ENCODE results near the gene CDK12. TPM values are rescaled to one million over a fixed set of nuclear protein-coding genes. Genes with fewer than 3 reads are reported as not detected.

CDK12 gene
- total RNA-seq, 1 experiment from 2014 or later = 43.5 TPM

DNA sequence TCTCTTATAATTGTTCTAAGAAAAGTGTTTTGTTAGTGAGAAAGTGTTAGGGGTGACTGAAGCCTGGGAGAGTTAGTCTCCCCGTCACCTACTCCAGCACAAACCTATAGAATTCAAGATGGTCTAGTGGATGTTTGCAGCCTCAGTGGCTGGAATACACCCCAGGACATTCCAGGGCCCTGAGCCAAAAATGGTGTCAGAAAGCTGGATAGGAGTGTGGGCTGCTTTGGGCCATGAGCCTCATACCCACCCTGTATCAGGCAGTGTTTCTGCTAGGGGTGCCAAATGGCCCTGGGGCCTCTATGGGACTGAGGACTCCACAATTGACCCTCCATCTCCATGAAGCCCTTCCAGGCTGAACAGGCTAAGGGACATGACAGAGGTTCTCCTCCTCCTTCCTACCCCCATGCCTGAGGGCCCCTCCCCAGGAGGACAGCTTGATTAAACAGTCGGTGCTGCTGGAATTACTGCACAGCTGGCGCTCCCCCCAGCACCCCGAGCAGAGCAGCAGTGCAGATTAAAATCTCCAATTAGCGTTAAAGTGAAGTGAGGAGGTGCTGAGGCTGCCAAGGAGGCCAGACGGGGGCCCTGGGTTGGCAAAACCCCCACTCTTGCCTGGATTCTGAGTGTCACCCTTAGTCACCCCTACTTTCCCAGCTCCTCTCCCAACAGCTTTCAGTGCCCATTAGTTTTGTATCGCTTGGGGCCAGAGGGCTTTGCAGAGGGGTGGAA lies 87.4 kb downstream of the CDK12 start:
- no peak for DNase-seq (ENCODE audit: low read depth)

- DNase-seq (ENCODE audit: low read depth) = no peak
Observed at GRCh38 chr17:39549747-39550573, 88.7 kb downstream of the CDK12 start.

- peak; percentile 23 for DNase-seq (ENCODE audit: low read depth)
Observed at GRCh38 chr17:39551879-39552278, 90.6 kb downstream of the CDK12 start.

GRCh38 chr17:39553341-39553945 lies 92.2 kb downstream of the CDK12 start:
- peak; percentile 81 for DNase-seq (ENCODE audit: low read depth)

DNA sequence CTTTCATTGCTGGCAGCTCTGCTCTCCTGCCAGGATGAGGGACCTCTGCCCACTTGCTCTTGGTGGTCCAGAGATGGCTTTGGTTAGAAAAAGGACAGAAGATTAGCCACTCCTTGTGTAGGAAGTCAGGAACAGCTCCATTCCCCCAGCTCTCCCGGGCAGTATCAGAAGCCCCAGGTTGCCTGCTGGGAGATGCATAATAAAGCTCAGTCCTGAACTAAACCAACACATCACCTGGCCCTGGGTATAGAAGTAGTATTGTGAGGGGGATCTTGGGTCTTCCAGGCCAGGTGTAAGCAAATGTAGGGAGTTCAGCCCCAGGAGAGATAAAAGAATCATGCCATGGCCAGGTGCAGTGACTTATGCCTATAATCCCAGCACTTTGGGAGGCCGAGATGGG lies 94.1 kb downstream of the CDK12 start:
- DNase-seq (ENCODE audit: low read depth) = no peak

- no peak for DNase-seq (ENCODE audit: low read depth)
Observed at GRCh38 chr17:39556423-39556822, 95.1 kb downstream of the CDK12 start.

DNA sequence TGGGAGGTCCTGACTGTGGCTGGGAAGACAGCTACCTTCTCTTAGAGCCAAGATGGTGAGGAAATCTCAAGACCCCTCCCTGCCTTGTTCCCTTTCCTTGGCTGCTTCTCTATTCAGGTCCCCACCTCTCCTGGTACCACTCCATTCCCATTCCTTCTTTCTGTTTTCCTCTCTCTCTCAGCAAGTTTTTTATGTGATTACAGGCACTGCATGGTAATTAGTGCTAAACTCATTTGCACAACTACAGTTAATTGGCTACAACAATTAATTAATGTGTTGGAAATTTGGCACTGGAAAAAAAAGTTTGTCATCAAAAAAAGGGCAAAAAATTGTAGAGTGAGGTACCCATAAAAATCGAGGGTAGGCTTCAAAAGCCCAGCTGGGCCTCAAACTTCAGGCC lies 101.1 kb downstream of the CDK12 start:
- DNase-seq (ENCODE audit: low read depth) = no peak

GRCh38 chr17:39562976-39563375 lies 101.7 kb downstream of the CDK12 start:
- no peak for DNase-seq (ENCODE audit: low read depth)

- DNase-seq (ENCODE audit: low read depth) = no peak
Observed at GRCh38 chr17:39563476-39563875, 102.2 kb downstream of the CDK12 start.

DNA sequence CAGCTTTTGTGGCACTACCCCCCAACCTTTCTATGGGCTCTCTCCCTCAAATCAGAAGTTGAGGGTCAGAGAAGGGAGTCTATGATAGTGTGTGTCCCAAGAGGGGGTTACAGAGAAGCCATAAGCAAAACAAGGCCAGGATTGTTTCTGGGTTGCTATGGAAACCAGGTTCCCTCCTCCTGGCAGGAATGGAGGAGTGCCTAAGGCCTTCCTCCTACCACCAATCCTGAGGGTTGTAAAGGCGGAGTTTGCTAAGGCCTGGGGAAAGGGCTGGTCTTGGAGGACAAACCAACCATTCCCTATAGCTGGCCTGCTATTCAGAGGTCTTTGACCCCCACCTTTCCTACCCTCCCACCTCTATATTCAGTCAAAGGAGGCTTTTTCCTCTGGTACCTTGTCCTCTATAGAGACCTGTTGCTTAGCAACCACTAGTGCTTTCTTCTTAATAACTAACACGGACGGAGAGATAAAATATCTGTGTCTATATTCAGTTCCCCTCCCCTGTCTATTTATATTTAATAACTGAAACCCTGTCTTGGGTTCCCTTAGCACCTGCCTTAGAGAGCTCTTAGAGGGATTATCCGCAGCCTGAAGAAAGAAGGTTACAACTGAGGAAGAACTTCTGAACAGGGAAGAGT lies 103.0 kb downstream of the CDK12 start:
- DNase-seq (ENCODE audit: low read depth) = peak; percentile 11

DNA sequence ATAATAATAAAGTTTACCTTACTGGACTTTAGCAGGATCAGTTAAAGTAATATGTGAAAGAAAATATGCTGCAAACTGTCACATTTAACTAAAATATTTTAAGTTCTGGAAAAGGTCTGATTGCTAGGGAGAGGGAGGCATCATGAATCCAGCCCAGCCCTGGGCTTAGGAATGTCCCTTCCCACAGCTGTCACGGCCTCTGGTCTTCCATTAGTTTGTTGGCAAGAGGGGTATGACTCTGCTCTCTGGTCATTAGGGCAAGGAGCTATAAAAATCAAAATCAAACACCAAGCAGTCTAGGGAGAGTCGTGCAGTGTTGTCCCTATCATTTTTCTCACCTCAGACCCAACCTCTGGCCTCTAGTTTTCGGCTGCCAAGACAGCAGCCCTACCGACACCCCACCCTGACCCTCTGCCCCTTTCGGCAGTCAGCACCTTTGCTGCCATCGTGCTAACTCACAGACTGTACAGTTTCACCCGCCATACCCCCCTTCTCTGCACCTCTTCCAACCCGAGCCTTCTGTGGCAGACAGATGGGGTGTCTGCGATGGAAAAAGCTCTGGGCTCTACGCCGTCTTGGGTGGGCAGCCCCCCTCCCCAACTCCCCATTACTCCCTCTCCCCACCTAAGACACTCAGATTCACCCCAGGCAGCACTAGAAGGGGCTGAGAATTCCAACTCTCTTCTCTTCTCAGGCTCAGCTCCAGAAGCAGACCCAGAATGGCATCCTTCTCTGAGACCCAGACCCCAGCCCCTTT lies 105.0 kb downstream of the CDK12 start:
- DNase-seq (ENCODE audit: low read depth) = no peak

DNA sequence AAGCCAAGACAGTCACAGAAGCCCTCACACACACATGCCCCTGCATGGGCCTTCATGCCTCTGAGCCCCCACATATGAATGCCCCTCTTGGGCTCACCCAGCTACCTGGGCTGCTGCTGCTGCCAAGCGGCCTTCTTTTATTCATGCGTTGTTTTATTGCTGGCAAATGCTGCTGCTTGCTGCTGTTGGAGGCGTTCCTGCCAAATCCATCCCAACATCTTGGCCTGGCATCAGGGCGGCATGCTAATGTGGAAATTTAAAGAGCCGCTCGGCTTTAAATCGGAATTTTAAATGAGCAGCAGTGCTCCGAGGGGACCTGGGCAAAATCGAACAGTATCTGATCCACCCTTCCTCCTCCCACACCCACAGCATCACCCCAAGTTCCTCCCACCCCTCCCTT lies 107.4 kb downstream of the CDK12 start:
- DNase-seq (ENCODE audit: low read depth) = no peak

DNA sequence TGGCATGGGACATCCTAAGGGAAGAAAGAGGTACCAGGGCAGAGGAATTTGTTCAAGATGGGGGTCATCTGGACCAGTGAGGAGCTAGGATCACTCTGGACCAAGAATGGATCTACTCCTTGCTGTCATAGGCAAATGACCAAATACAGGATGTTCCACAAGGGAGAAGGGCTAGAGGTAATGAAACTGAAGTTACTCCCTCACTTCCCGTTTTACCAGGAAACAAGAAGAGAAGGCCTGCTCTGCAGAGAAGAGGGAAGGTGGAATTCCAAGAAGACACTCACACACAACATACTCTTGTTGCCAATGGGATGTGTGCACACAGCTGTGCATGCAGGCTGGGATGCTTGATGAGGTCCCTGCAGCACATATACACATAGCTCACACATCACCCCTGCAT lies 107.8 kb downstream of the CDK12 start:
- DNase-seq (ENCODE audit: low read depth) = no peak

DNA sequence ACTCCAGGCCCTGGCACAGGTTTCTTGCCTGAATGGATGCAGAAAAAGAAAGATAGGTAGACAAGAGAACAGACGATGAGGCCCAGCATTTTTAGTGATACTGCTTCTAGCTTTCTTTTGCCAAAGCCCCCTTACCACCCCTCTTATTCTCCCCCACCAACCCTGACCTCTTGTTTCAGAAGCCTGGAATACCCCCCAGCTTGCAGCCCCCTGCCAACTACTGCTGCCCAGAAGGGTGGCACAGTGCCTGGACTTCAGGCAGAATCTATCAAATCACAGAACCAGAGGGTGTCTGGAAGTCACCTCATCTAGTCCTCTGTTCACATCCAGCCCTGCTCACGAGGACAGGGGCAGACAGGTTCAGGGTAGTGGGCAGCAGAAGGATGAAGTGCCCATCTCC lies 110.8 kb downstream of the CDK12 start:
- DNase-seq (ENCODE audit: low read depth) = no peak

- DNase-seq (ENCODE audit: low read depth) = peak; percentile 60
Observed at GRCh38 chr17:39573447-39574298, 112.4 kb downstream of the CDK12 start.

DNA sequence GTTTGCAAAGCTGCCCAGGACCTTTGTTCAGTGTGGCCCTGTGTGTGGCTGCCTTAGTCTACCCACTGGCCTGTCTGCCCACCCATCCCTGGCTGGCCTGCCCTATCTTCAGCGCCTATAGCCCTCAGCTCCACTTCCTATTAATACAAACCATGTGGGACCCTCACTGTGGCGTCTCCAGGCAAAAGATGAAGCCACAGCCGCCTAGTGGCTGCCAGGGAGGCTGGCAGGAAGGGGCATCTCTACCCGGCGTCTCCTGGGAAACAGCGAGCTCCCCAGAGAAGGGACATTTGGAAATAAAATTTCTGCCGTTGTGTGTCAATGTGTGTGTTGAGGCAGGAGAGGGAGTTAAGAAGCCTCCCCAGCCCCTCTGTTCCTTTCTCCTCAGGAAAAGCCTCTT lies 114.9 kb downstream of the CDK12 start:
- DNase-seq (ENCODE audit: low read depth) = peak; percentile 18

- no peak for DNase-seq (ENCODE audit: low read depth)
Observed at GRCh38 chr17:39578272-39578671, 117.0 kb downstream of the CDK12 start.

GRCh38 chr17:39579318-39580081 lies 118.2 kb downstream of the CDK12 start:
- DNase-seq (ENCODE audit: low read depth) = no peak

- no peak for DNase-seq (ENCODE audit: low read depth)
Observed at GRCh38 chr17:39580082-39580468, 118.8 kb downstream of the CDK12 start.

Measured in HT1080 (cell line).